H9 (cell line): ENCODE measurements around the gene PYROXD2. TPM values are rescaled to one million over a fixed set of nuclear protein-coding genes. Genes with fewer than 3 reads are reported as not detected.

Source experiments
- DNase-seq: peaks from one replicate; pipeline ENCODE4 v3.0.0-alpha.2; 2017
- H2AFZ ChIP-seq: one replicate; pipeline ENCODE4 v1.6.1; 2013; ENCODE audit warnings: mild to moderate bottlenecking, low read length, control low read depth, moderate library complexity
- H2AK5ac ChIP-seq: 2 replicates; pipeline ENCODE4 v1.6.1; 2013; ENCODE audit warnings: low read length, control low read depth, mixed read lengths; ENCODE audit not compliant: insufficient read length
- H2BK120ac ChIP-seq: one replicate; pipeline ENCODE4 v1.6.1; 2013; ENCODE audit warnings: low read depth, mild to moderate bottlenecking, low read length, control low read depth, inconsistent platforms; ENCODE audit not compliant: poor library complexity, severe bottlenecking
- H2BK12ac ChIP-seq: 2 replicates; pipeline ENCODE4 v1.6.1; 2013; ENCODE audit warnings: low read length, control low read depth, mixed read lengths, low read depth; ENCODE audit not compliant: insufficient read length
- H2BK15ac ChIP-seq: 2 replicates; pipeline ENCODE4 v1.6.1; 2013; ENCODE audit warnings: low read depth, low read length, control low read depth
- H2BK20ac ChIP-seq: one replicate; pipeline ENCODE4 v1.6.1; 2013; ENCODE audit warnings: low read depth, mild to moderate bottlenecking, low read length, control low read depth, inconsistent platforms; ENCODE audit not compliant: poor library complexity, severe bottlenecking
- H2BK5ac ChIP-seq: 2 replicates; pipeline ENCODE4 v1.6.1; 2013; ENCODE audit warnings: low read length, control low read depth, mixed read lengths; ENCODE audit not compliant: insufficient read length
- H3K14ac ChIP-seq: 2 replicates; pipeline ENCODE4 v1.6.1; 2013; ENCODE audit warnings: low read length, control low read depth; ENCODE audit not compliant: insufficient read depth
- H3K18ac ChIP-seq: 2 replicates; pipeline ENCODE4 v1.6.1; 2013; ENCODE audit warnings: low read depth, mild to moderate bottlenecking, mixed read lengths, low read length, control low read depth; ENCODE audit not compliant: insufficient read length
- H3K23ac ChIP-seq: 2 replicates; pipeline ENCODE4 v1.6.1; 2013; ENCODE audit warnings: low read length, control low read depth, mixed read lengths, low read depth; ENCODE audit not compliant: insufficient read length
- H3K23me2 ChIP-seq: 2 replicates; pipeline ENCODE4 v1.6.1; 2013; ENCODE audit warnings: low read depth, mild to moderate bottlenecking, mixed read lengths, low read length, control low read depth; ENCODE audit not compliant: insufficient read length, poor library complexity, severe bottlenecking
- H3K27ac ChIP-seq: 2 replicates; pipeline ENCODE4 v1.5.1; 2013; ENCODE audit warnings: low read length, control low read depth, mixed read lengths, low read depth; ENCODE audit not compliant: insufficient read length
- H3K27me3 ChIP-seq: 2 replicates; pipeline ENCODE4 v1.6.1; 2013; ENCODE audit warnings: low read length, control low read depth, inconsistent platforms; ENCODE audit not compliant: insufficient read depth
- H3K4ac ChIP-seq: 2 replicates; pipeline ENCODE4 v1.6.1; 2013; ENCODE audit warnings: low read depth, mild to moderate bottlenecking, control low read depth, inconsistent platforms, low read length, moderate library complexity
- H3K4me1 ChIP-seq: 2 replicates; pipeline ENCODE4 v1.6.1; 2013; ENCODE audit warnings: low read length, control low read depth, inconsistent platforms; ENCODE audit not compliant: insufficient read depth
- H3K4me2 ChIP-seq: 2 replicates; pipeline ENCODE4 v1.6.1; 2013; ENCODE audit warnings: low read length, control low read depth, mixed read lengths; ENCODE audit not compliant: insufficient read length, insufficient read depth
- H3K56ac ChIP-seq: 2 replicates; pipeline ENCODE4 v1.6.1; 2013; ENCODE audit warnings: low read depth, mild to moderate bottlenecking, mixed read lengths, low read length, control low read depth; ENCODE audit not compliant: insufficient read length
- H3K79me1 ChIP-seq: 2 replicates; pipeline ENCODE4 v1.6.1; 2013; ENCODE audit warnings: low read depth, mild to moderate bottlenecking, moderate library complexity, low read length, control low read depth, inconsistent platforms; ENCODE audit not compliant: insufficient read depth, poor library complexity, severe bottlenecking
- H3K79me2 ChIP-seq: 2 replicates; pipeline ENCODE4 v1.6.1; 2013; ENCODE audit warnings: low read length, control low read depth, inconsistent platforms; ENCODE audit not compliant: insufficient read depth
- H3K9ac ChIP-seq: 2 replicates; pipeline ENCODE4 v1.6.1; 2013; ENCODE audit warnings: low read length, control low read depth, mixed read lengths; ENCODE audit not compliant: insufficient read length; ENCODE audit errors: extremely low read depth
- H3K9me3 ChIP-seq: one replicate; pipeline ENCODE4 v1.6.1; 2013; ENCODE audit warnings: low read depth, low read length, inconsistent platforms; ENCODE audit not compliant: control insufficient read depth
- H3T11ph ChIP-seq: one replicate; pipeline ENCODE4 v1.6.1; 2013; ENCODE audit warnings: mild to moderate bottlenecking, low read length, control low read depth, inconsistent platforms
- H4K20me1 ChIP-seq: one replicate; pipeline ENCODE4 v1.6.1; 2013; ENCODE audit not compliant: control insufficient read depth, insufficient read length, insufficient read depth
- H4K5ac ChIP-seq: 2 replicates; pipeline ENCODE4 v1.6.1; 2013; ENCODE audit warnings: low read depth, mild to moderate bottlenecking, mixed read lengths, low read length, control low read depth; ENCODE audit not compliant: insufficient read length
- H4K8ac ChIP-seq: replicated peaks from 2 replicates; pipeline ENCODE4 v1.6.1; 2013; ENCODE audit warnings: low read length, control low read depth, mixed read lengths, low read depth; ENCODE audit not compliant: insufficient read length
- H4K91ac ChIP-seq: 2 replicates; pipeline ENCODE4 v1.6.1; 2013; ENCODE audit warnings: low read depth, mild to moderate bottlenecking, moderate library complexity, mixed read lengths, low read length, control low read depth; ENCODE audit not compliant: insufficient read length
- H3K27ac Mint-ChIP-seq, 3 experiments: 2 replicates in 2 of 3; 3 replicates in 1 of 3; pipeline ENCODE4 v1.8.0; 2020 to 2021; ENCODE audit warnings: mixed read lengths in 3 of 3, mild to moderate bottlenecking in 1 of 3, moderate library complexity in 1 of 3
- H3K27me3 Mint-ChIP-seq: 2 replicates; pipeline ENCODE4 v1.8.0; 2021; ENCODE audit warnings: low read depth, mild to moderate bottlenecking, moderate library complexity, mixed read lengths
- H3K36me3 Mint-ChIP-seq, 3 experiments: 2 replicates in 2 of 3; 3 replicates in 1 of 3; pipeline ENCODE4 v1.8.0; 2020 to 2021; ENCODE audit warnings: low read depth in 3 of 3, mixed read lengths in 3 of 3; ENCODE audit not compliant: insufficient read depth in 1 of 3
- H3K4me1 Mint-ChIP-seq, 2 experiments: 2 replicates each; pipeline ENCODE4 v1.8.0; 2020; ENCODE audit warnings: mixed read lengths in 2 of 2
- H3K4me3 Mint-ChIP-seq, 2 experiments: 2 replicates in 1 of 2; 3 replicates in 1 of 2; pipeline ENCODE4 v1.8.0; 2020 to 2021; ENCODE audit warnings: mild to moderate bottlenecking in 2 of 2, mixed read lengths in 2 of 2, moderate library complexity in 1 of 2
- H3K9me3 Mint-ChIP-seq, 2 experiments: 2 replicates in 1 of 2; 3 replicates in 1 of 2; pipeline ENCODE4 v1.8.0; 2020; ENCODE audit warnings: mild to moderate bottlenecking in 2 of 2, mixed read lengths in 2 of 2, moderate library complexity in 1 of 2
- WGBS: extraction: QIAGEN DNeasy Blood & Tissue Kit; methylation state at CpG from one replicate; pipeline ENCODE4 v1.1.7; 2013; ENCODE audit warnings: missing lambda C conversion rate, low lambda C conversion rate, mixed read lengths; ENCODE audit not compliant: insufficient read length; ENCODE audit errors: extremely low coverage; 5-methylcytosine and 5-hydroxymethylcytosine counted together
- total RNA-seq: library from RNA; stranded (reverse); gene quantifications from 2 replicates; pipeline ENCODE4 v1.2.1, GENCODE V29; 2021
- TF ChIP-seq, protein P1 (sequence below): fragments of 200-600 bp; sonication (generic); conservative IDR thresholded peaks from 3 replicates; pipeline ENCODE4 v1.8.0; 2021; ENCODE audit warnings: antibody characterized with exemption, mild to moderate bottlenecking

Gene PYROXD2
- total RNA-seq, 1 experiment from 2014 or later, result 5.3 TPM

DNA sequence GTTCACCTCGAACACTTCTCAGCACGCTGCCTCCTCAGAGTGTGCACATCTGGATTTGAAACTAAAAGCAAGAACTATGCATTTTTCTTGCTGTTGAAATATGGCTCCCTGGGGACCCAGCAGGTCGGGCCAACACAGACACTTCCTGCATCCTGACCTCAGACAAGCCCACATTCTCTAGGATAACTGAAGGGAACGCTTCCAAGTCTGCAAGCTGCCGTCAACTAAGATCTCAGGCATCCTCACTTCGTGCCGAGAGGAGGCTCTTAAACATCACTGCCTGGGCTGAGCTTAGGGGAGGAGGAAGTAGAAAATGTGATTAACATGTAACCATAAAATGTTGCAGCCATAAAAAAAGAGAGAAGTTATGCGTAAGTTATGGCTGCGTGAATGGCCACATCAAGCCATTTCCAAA, 65.5 kb downstream of the PYROXD2 start:
- no peak overlapping the region for H3K27ac Mint-ChIP-seq
- no peak overlapping the region for H2BK5ac ChIP-seq
- no peaks in the 10 kb centered on the region for H4K20me1 ChIP-seq
- H3K23me2 ChIP-seq, result no peaks in the 10 kb centered on the region
- peaks cover 15% of the 10 kb centered on the region in 2 experiments for H3K9me3 Mint-ChIP-seq
- no peak overlapping the region for H3K27ac ChIP-seq
- H2BK12ac ChIP-seq, result no peak overlapping the region
- H3K56ac ChIP-seq, result no peak overlapping the region
- H2AFZ ChIP-seq, result no peak overlapping the region
- H3K23ac ChIP-seq, result no peak overlapping the region
- H3K4me3 Mint-ChIP-seq, result no peak overlapping the region
- no CpG with 5 or more reads among the region's 9 CpGs for WGBS
- H3K4me1 ChIP-seq, result peaks cover 3% of the 10 kb centered on the region; the same call in 1 of the 2 replicates
- no peak overlapping the region for H3T11ph ChIP-seq
- DNase-seq, result no peak
- H2AK5ac ChIP-seq, result no peak overlapping the region
- H3K9me3 ChIP-seq, result no peaks in the 10 kb centered on the region
- H3K79me1 ChIP-seq, result no peaks in the 10 kb centered on the region
- H4K5ac ChIP-seq, result no peak overlapping the region
- no peak overlapping the region for H3K4me2 ChIP-seq
- no peak overlapping the region for H2BK20ac ChIP-seq
- H2BK15ac ChIP-seq, result no peak overlapping the region
- H3K36me3 Mint-ChIP-seq, result peaks cover 9 to 15% (median 12%) of the 10 kb centered on the region in 3 experiments; a peak in 6 of 7 replicates
- TF ChIP-seq, protein P1, sequence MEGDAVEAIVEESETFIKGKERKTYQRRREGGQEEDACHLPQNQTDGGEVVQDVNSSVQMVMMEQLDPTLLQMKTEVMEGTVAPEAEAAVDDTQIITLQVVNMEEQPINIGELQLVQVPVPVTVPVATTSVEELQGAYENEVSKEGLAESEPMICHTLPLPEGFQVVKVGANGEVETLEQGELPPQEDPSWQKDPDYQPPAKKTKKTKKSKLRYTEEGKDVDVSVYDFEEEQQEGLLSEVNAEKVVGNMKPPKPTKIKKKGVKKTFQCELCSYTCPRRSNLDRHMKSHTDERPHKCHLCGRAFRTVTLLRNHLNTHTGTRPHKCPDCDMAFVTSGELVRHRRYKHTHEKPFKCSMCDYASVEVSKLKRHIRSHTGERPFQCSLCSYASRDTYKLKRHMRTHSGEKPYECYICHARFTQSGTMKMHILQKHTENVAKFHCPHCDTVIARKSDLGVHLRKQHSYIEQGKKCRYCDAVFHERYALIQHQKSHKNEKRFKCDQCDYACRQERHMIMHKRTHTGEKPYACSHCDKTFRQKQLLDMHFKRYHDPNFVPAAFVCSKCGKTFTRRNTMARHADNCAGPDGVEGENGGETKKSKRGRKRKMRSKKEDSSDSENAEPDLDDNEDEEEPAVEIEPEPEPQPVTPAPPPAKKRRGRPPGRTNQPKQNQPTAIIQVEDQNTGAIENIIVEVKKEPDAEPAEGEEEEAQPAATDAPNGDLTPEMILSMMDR, result no peak
- no peak overlapping the region for H3K14ac ChIP-seq
- H3K27me3 Mint-ChIP-seq, result peaks cover 27% of the 10 kb centered on the region
- H3K18ac ChIP-seq, result no peak overlapping the region
- no peak overlapping the region for H3K4ac ChIP-seq
- no peaks in the 10 kb centered on the region for H3K27me3 ChIP-seq
- H3K9ac ChIP-seq, result no peak overlapping the region
- no peak overlapping the region for H2BK120ac ChIP-seq
- H4K91ac ChIP-seq, result no peak overlapping the region
- peaks cover 3 to 12% of the 10 kb centered on the region in 2 experiments; a peak in 3 of 4 replicates for H3K4me1 Mint-ChIP-seq
- H4K8ac ChIP-seq, result no peak overlapping the region
- H3K79me2 ChIP-seq, result no peaks in the 10 kb centered on the region
